ENCODE data around the gene CDHR5.

The CDHR5 gene

DNA sequence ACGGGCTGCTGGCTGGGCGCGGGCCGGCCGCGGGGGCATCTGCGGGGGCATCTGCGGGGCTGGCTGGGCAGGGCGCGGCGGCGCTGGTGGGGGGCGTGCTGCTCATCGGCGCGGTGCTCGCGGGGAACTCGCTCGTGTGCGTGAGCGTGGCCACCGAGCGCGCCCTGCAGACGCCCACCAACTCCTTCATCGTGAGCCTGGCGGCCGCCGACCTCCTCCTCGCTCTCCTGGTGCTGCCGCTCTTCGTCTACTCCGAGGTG is 12.5 kb upstream of the CDHR5 start:
- peak overlapping the region; percentile 24 to 46 for H3K4me3 ChIP-seq

DNA sequence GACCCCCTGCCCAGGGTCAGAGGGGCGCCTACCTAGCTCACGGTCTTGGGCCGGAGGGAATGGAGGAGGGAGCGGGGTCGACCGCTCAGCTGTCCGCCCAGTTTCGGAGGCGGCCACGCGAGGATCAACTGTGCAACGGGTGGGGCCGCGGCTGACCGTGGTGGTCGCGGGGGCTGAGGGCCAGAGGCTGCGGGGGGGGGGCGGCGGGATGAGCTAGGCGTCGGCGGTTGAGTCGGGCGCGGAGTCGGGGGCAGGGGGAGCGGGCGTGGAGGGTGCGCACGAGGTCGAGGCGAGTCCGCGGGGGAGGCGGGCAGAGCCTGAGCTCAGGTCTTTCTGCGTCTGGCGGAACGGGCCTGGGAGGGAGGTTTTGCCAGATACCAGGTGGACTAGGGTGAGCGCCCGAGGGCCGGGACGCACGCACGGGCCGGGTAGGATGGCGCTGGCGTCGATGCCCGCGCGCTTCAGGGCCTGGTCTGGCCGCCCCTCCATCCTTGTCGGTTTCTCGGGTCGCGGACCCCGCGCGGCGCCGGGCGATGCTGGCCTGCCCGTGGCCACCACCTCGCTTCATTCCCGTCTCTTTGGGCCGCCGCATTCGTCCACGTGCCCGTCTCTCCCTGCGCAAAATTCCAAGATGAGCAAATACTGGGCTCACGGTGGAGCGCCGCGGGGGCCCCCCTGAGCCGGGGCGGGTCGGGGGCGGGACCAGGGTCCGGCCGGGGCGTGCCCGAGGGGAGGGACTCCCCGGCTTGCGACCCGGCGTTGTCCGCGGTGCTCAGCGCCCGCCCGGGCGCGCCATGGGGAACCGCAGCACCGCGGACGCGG is 12.0 kb upstream of the CDHR5 start, which contains the start of gene DRD4:
Gene DRD4 (plus strand): TSS at position 759 of the 822 bp plus-strand sequence. CDS start 36 bp downstream, at position 795.
- no peaks in the 10 kb centered on the region for H3K9me3 ChIP-seq
- H3K27me3 ChIP-seq: peaks cover 0 to 25% of the 10 kb centered on the region in 2 donors
- H3K4me1 ChIP-seq: peaks cover 0 to 30% (median 16%) of the 10 kb centered on the region in 4 donors
- H3K4me3 ChIP-seq: peak within 1 kb of the TSS; percentile 24 to 46
- DNase-seq: no peak
- no peak within 1 kb of the TSS for H3K27ac ChIP-seq
- TF ChIP-seq, protein P1, sequence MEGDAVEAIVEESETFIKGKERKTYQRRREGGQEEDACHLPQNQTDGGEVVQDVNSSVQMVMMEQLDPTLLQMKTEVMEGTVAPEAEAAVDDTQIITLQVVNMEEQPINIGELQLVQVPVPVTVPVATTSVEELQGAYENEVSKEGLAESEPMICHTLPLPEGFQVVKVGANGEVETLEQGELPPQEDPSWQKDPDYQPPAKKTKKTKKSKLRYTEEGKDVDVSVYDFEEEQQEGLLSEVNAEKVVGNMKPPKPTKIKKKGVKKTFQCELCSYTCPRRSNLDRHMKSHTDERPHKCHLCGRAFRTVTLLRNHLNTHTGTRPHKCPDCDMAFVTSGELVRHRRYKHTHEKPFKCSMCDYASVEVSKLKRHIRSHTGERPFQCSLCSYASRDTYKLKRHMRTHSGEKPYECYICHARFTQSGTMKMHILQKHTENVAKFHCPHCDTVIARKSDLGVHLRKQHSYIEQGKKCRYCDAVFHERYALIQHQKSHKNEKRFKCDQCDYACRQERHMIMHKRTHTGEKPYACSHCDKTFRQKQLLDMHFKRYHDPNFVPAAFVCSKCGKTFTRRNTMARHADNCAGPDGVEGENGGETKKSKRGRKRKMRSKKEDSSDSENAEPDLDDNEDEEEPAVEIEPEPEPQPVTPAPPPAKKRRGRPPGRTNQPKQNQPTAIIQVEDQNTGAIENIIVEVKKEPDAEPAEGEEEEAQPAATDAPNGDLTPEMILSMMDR (IDR thresholded peaks at IDR 0.05): no peak
- intact Hi-C loops (cut with DNase I; ENCODE audit: low total_unique reads): no loop called here
- peaks cover 0 to 14% (median 0%) of the 10 kb centered on the region in 3 donors for H3K36me3 ChIP-seq

More for the DNA sequence above, 12.5 kb upstream of the CDHR5 start:
- no peaks in the 10 kb centered on the region for H3K9me3 ChIP-seq
- H3K27ac ChIP-seq: no peak overlapping the region
- no peak for DNase-seq
- TF ChIP-seq, protein P1 (IDR thresholded peaks at IDR 0.05): no peak
- intact Hi-C loops (cut with DNase I; ENCODE audit: low total_unique reads): no loop called here
- H3K4me1 ChIP-seq: peaks cover 0 to 30% (median 16%) of the 10 kb centered on the region in 4 donors
- peaks cover 0 to 25% of the 10 kb centered on the region in 2 donors for H3K27me3 ChIP-seq
- H3K36me3 ChIP-seq: peaks cover 0 to 19% (median 2%) of the 10 kb centered on the region in 3 donors

DNA sequence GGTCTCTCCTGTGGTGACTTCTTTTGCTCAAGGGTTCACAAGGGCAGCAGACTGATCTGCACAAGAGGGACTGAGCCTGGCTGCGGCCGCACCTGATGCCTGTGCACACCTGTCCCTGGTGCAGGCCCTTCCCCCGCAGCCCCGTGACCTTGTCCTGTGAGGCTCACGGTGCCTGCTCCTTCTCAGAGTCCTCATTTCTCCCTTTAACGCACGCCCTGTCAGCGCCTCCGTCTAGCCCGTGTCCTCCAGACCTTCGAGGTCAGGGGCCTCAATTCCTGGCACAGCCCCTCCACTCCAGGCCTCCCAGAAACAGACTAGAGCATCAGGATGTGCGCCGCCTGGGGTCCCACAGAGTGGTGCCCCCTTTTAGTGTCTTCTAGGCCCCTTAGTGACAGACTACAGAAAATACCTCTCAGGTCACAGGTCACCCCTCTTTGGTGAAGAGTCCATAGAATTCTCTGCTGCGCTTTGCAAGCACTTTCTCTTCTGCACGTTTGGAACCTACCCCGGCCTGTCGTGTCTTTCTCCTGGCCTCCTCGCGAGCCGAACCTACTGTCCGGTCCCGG is 11.3 kb upstream of the CDHR5 start:
- TF ChIP-seq, protein P1 (IDR thresholded peaks at IDR 0.05): no peak
- H3K27me3 ChIP-seq: peaks cover 0 to 25% of the 10 kb centered on the region in 2 donors
- H3K4me1 ChIP-seq: peaks cover 0 to 30% (median 16%) of the 10 kb centered on the region in 4 donors
- intact Hi-C loops (cut with DNase I; ENCODE audit: low total_unique reads): no loop called here
- no peak overlapping the region for H3K27ac ChIP-seq
- no peak for DNase-seq
- no peak overlapping the region for H3K4me3 ChIP-seq
- H3K36me3 ChIP-seq: peaks cover 0 to 8% (median 0%) of the 10 kb centered on the region in 3 donors
- no peaks in the 10 kb centered on the region for H3K9me3 ChIP-seq

DNA sequence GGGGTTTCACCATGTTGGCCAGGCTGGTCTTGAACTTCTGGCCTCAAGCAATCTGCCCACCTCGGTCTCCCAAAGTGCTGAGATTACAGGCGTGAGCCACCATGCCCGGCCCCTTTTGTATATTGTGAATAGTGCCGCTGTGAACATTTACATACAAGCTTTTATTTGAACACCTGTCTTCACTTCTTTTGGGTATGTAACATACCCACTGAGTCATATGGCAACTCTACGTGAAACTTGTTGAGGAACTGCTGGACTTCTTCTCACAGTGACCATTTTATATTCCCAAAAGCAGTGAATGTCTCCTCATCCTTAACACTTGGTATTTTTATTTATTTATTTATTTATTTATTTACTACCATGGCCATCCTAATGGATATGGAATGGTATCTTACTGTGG is 6.1 kb upstream of the CDHR5 start:
- TF ChIP-seq, protein P1 (IDR thresholded peaks at IDR 0.05): no peak
- H3K4me1 ChIP-seq: peaks cover 0 to 7% (median 3%) of the 10 kb centered on the region in 4 donors
- H3K27me3 ChIP-seq: no peaks in the 10 kb centered on the region
- peaks cover 0 to 5% (median 0%) of the 10 kb centered on the region in 3 donors for H3K36me3 ChIP-seq
- no peaks in the 10 kb centered on the region for H3K9me3 ChIP-seq
- intact Hi-C loops (cut with DNase I; ENCODE audit: low total_unique reads): no loop called here
- DNase-seq: no peak
- no peak overlapping the region for H3K4me3 ChIP-seq
- H3K27ac ChIP-seq: no peak overlapping the region

DNA sequence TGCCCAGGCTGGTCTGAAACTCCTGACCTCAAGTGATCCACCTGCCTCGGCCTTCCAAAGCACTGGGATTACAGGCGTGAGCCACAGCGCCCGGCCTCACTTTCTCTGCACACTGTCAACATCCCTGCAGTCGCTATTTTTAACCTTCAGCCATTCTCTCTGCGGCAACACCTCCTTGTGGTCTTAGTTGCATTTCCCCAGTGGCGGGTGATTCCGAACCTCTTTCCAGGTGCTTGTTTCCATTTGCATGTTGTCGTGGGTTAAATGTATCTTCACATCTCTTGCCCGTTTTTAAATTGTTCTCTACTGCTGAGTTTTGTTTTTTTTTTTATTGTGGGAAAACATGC is 4.5 kb upstream of the CDHR5 start:
- DNase-seq: no peak
- Histone ChIP-seq H3K36me3 (peaks cover 0 to 11% (median 0%) of the 10 kb centered on the region in 3 donors), H3K4me3 (no peak overlapping the region), H3K9me3 (no peaks in the 10 kb centered on the region), H3K27ac (peak overlapping the region in 1 of 2 donors; percentile 34), H3K27me3 (peaks cover 0 to 5% of the 10 kb centered on the region in 2 donors), H3K4me1 (peaks cover 0 to 7% (median 3%) of the 10 kb centered on the region in 4 donors)
- intact Hi-C loops (cut with DNase I; ENCODE audit: low total_unique reads): no loop called here
- TF ChIP-seq, protein P1 (IDR thresholded peaks at IDR 0.05): no peak

Measured in tibial artery (tissue), 4 donors.